K562 (cell line): ENCODE results near the gene CHERP. TPM values are rescaled to one million over a fixed set of nuclear protein-coding genes. Genes with fewer than 3 reads are reported as not detected.
A peak's percentile ranks its signal among the peaks of the same experiment; 100 is the strongest.

ENCODE experiments used
- ATAC-seq: fragments of 200-7000 bp; cut with Tn5 transposase; 3 replicates; pipeline ENCODE4 v1.9.1; 2020; ENCODE audit warnings: moderate library complexity
- BruUV-seq: library from RNA; stranded (reverse); fragments of 400-500 nt; replicated peaks from 2 replicates; lab custom pipeline; 2021; lab: Mats Ljungman, UMichigan
- CTCF ChIA-PET: fragments of 300-600 bp; formaldehyde crosslinking; extraction: SDS; loops from one replicate; lab custom pipeline; 2021; ENCODE audit warnings: low intra/inter-chr PET ratio; lab: Yijun Ruan, JAX
- POLR2A ChIA-PET: fragments of 300-600, 350-650 bp; sonication (Branson Sonifier 250); formaldehyde crosslinking; extraction: SDS; loops from one replicate; lab custom pipeline; 2021; ENCODE audit warnings: antibody characterized with exemption, inconsistent platforms; lab: Yijun Ruan, JAX
- DNase-seq, 4 experiments: peaks; one replicate each; pipeline versions ENCODE4 v3.0.0 to v3.0.0-alpha.2; 2011 to 2018; ENCODE audit warnings: low spot score in 3 of 4, mixed read lengths in 3 of 4; ENCODE audit errors: extremely low read depth in 1 of 4
- FAIRE-seq: peaks from 2 replicates; lab custom pipeline; 2011; peaks lifted over from hg19 to GRCh38; lab: Jason Lieb, UNC
- H2AFZ ChIP-seq: 2 replicates; pipeline ENCODE4 v1.6.0; 2011; ENCODE audit warnings: low read depth, low read length, control low read depth, inconsistent platforms
- H3K27ac ChIP-seq: fragments of 200-600 bp; 3 replicates; pipeline ENCODE4 v1.8.0; 2011; ENCODE audit warnings: low read depth, mild to moderate bottlenecking, control low read depth, inconsistent platforms, low read length, moderate library complexity, mixed read lengths; ENCODE audit errors: extremely low read depth
- H3K27me3 ChIP-seq, 2 experiments: fragments of 300-600 bp in 1 of 2; 2 replicates in 1 of 2; 3 replicates in 1 of 2; pipeline versions ENCODE4 v1.6.0 to v1.8.0; 2011; ENCODE audit warnings: inconsistent platforms in 2 of 2, low read length in 2 of 2, mild to moderate bottlenecking in 1 of 2, mixed read lengths in 1 of 2, moderate library complexity in 1 of 2; ENCODE audit not compliant: control insufficient read depth in 2 of 2, insufficient read depth in 2 of 2
- H3K36me3 ChIP-seq: fragments of 300-600 bp; 3 replicates; pipeline ENCODE4 v1.8.0; 2011; ENCODE audit warnings: mild to moderate bottlenecking, low read length, inconsistent platforms; ENCODE audit not compliant: control insufficient read depth, insufficient read depth
- H3K4me1 ChIP-seq, 2 experiments: fragments of 200-600 bp in 1 of 2; replicated peaks in 1 of 2; 2 replicates in 1 of 2; 3 replicates in 1 of 2; pipeline versions ENCODE4 v1.5.1 to v1.8.0; 2011; ENCODE audit warnings: inconsistent platforms in 2 of 2, low read length in 2 of 2, mild to moderate bottlenecking in 1 of 2, mixed read lengths in 1 of 2, moderate library complexity in 1 of 2; ENCODE audit not compliant: control insufficient read depth in 2 of 2, insufficient read depth in 2 of 2
- H3K4me2 ChIP-seq: 2 replicates; pipeline ENCODE4 v1.6.1; 2011; ENCODE audit warnings: low read length, control low read depth, inconsistent platforms, mixed read lengths; ENCODE audit not compliant: insufficient read depth
- H3K4me3 ChIP-seq: fragments of 200-600 bp; sonication (generic), shearing (Covaris generic); 2 replicates; pipeline ENCODE4 v1.5.1; 2016; ENCODE audit warnings: control low read depth, inconsistent platforms
- H3K79me2 ChIP-seq: fragments of 200-600 bp; 3 replicates; pipeline ENCODE4 v1.8.0; 2011; ENCODE audit warnings: low read length, inconsistent platforms; ENCODE audit not compliant: control insufficient read depth, insufficient read depth
- H3K9ac ChIP-seq, 2 experiments: 2 replicates each; pipeline versions ENCODE4 v1.6.0 to v1.6.1; 2011; ENCODE audit warnings: low read depth in 2 of 2, low read length in 2 of 2, control low read depth in 1 of 2, inconsistent platforms in 1 of 2, mild to moderate bottlenecking in 1 of 2, mixed read lengths in 1 of 2; ENCODE audit not compliant: insufficient read depth in 1 of 2
- H3K9me1 ChIP-seq: one replicate; pipeline ENCODE4 v1.6.0; 2011; ENCODE audit warnings: inconsistent platforms, mild to moderate bottlenecking, low read length, moderate library complexity; ENCODE audit not compliant: control insufficient read depth, insufficient read depth
- H3K9me3 ChIP-seq: replicated peaks from 2 replicates; pipeline ENCODE4 v1.5.1; 2011; ENCODE audit warnings: low read depth, low read length, inconsistent platforms; ENCODE audit not compliant: control insufficient read depth, insufficient read depth
- H4K20me1 ChIP-seq: replicated peaks from 2 replicates; pipeline ENCODE4 v1.6.1; 2011; ENCODE audit warnings: low read length, inconsistent platforms, mixed read lengths; ENCODE audit not compliant: control insufficient read depth, insufficient read depth
- FOXP4 ChIP-seq: sonication (generic); formaldehyde crosslinking; IDR thresholded peaks from 2 replicates; pipeline ENCODE4 v1.8.0; 2022; ENCODE audit warnings: mild to moderate bottlenecking, missing genetic modification reagents, borderline replicate concordance
- MAFG ChIP-seq: fragments of 450-650 bp; conservative IDR thresholded peaks from 2 replicates; pipeline ENCODE4 v1.6.1; 2016; ENCODE audit warnings: missing genetic modification characterization, missing compliant biosample characterization
- PRDM10 ChIP-seq: fragments of 450-650 bp; IDR thresholded peaks from 2 replicates; pipeline ENCODE4 v1.6.1; 2018; ENCODE audit not compliant: partially characterized antibody
- TFAP4 ChIP-seq: sonication (generic); formaldehyde crosslinking; IDR thresholded peaks from 2 replicates; pipeline ENCODE4 v1.8.0; 2022; ENCODE audit warnings: missing genetic modification reagents, mild to moderate bottlenecking, moderate library complexity, borderline replicate concordance
- TFE3 ChIP-seq: fragments of 450-650 bp; formaldehyde crosslinking; IDR thresholded peaks from 2 replicates; pipeline ENCODE4 v1.4.0; 2020; ENCODE audit warnings: mild to moderate bottlenecking, mixed read lengths
- ZBTB33 ChIP-seq: sonication (generic); formaldehyde crosslinking; IDR thresholded peaks from 2 replicates; pipeline ENCODE4 v1.8.1; 2023; ENCODE audit warnings: mild to moderate bottlenecking, missing genetic modification reagents
- ZNF121 ChIP-seq: sonication (generic); formaldehyde crosslinking; conservative IDR thresholded peaks from 2 replicates; pipeline ENCODE4 v1.8.0; 2022; ENCODE audit warnings: missing genetic modification reagents
- ZNF707 ChIP-seq: fragments of 250-450 bp; sonication (Bioruptor Pico); conservative IDR thresholded peaks from 2 replicates; pipeline ENCODE4 v1.8.0; 2022; ENCODE audit warnings: inconsistent platforms, mild to moderate bottlenecking, moderate library complexity
- WGBS: fragments of 100-300 bp; shearing (Covaris generic); methylation state at CpG from one replicate; pipeline ENCODE4 v1.1.6; 2016; ENCODE audit warnings: low coverage, mixed read lengths; ENCODE audit not compliant: insufficient coverage; ENCODE audit errors: missing lambda C conversion rate; 5-methylcytosine and 5-hydroxymethylcytosine counted together
- in situ Hi-C: fragments of 300-500 bp; cut with MboI; formaldehyde crosslinking; loops from 4 replicates; pipeline ENCODE4 v1.15.0; 2018; ENCODE audit warnings: inconsistent platforms, mixed read lengths
- intact Hi-C: fragments of 100-400 bp; cut with micrococcal nuclease; formaldehyde crosslinking; loops from 2 replicates; pipeline ENCODE4 v1.14.2; 2022
- polyA plus RNA-seq, 8 experiments: library from polyadenylated mRNA; depleted of rRNA in 4 of 8; stranded (reverse) in 5 of 8; unstranded in 3 of 8; fragments of >200 nt; fragmentation: Nextera tagmentation in 2 of 8; fragmentation: Illumina TruSeq in 1 of 8; extraction: Ambion mirVana in 2 of 8; extraction: Trizol in 1 of 8; gene quantifications; 2 replicates each; pipeline versions ENCODE4 v1.2.1 to v1.2.3, GENCODE V29; 2011 to 2014; ENCODE audit warnings: inconsistent platforms in 1 of 8, missing spikeins in 1 of 8
- total RNA-seq, 7 experiments: library from RNA; depleted of rRNA in 6 of 7; stranded (reverse); fragments of >200 nt in 6 of 7; fragmentation: Illumina TruSeq in 2 of 7; extraction: Trizol in 2 of 7; gene quantifications; 2 replicates each; pipeline versions ENCODE4 v1.2.1 to v1.2.3, GENCODE V29; 2011 to 2021; ENCODE audit warnings: low replicate concordance in 1 of 7

CHERP gene
- total and polyA plus RNA-seq, 9 of the 15 experiments (the other 6 are each of a cell fraction or from before 2014, with no cell fraction given) = 0.60 to 85.1 (median 7.8) TPM

GRCh38 chr19:16542910-16543472 is 754 bp upstream of the CHERP start:
- ATAC-seq (peak; percentile 31), FAIRE-seq (no peak), DNase-seq (peak in 3 of 4 experiments; percentile 23 to 64 (median 26))
- ChIA-PET POLR2A (interaction anchor here (0.8 to 1.3 kb wide), 7 partner anchors 8 to 107 kb away, joined by 3 to 6 read pairs (median 3); no protein-coding TSS in a partner anchor), CTCF (no interaction called here)
- Histone ChIP-seq H3K4me2 (peak overlapping the region; percentile 86), H3K79me2 (peaks cover 63% of the 10 kb centered on the region), H3K9ac (peak overlapping the region; percentile 90 to 97), H3K4me1 (peaks cover 5 to 10% of the 10 kb centered on the region in 2 experiments; a peak in 4 of 5 replicates), H4K20me1 (peaks cover 12% of the 10 kb centered on the region; the same call in 1 of the 2 replicates), H3K4me3 (peak overlapping the region; percentile 91), H2AFZ (peak overlapping the region; percentile 63), H3K36me3 (peaks cover 34% of the 10 kb centered on the region; the same call in 2 of the 3 replicates), H3K9me3 (no peaks in the 10 kb centered on the region), H3K27me3 (no peaks in the 10 kb centered on the region; a peak in 1 of 5 replicates), H3K27ac (peak overlapping the region; percentile 79), H3K9me1 (peaks cover 1% of the 10 kb centered on the region)
- intact Hi-C loops (loop anchor here (1.0 to 10.0 kb wide), 2 partner anchors 28 to 82 kb away; partner anchors contain the start of gene MED26), in situ Hi-C loops (no loop called here)
- WGBS = 1% methylated on average over 12 of the region's 15 CpGs
- BruUV-seq = TSS peak; percentile 84
- TF ChIP-seq MAFG = peak; percentile 51; the same call in 1 of the 2 replicates
- TF ChIP-seq ZNF707 = no peak
- TF ChIP-seq TFAP4 (CRISPR knock-in tag) = 0 out of 2 replicates have a peak, but pooled peaks have one; percentile 6
- TF ChIP-seq PRDM10 = no peak
- TF ChIP-seq ZBTB33 (CRISPR knock-in tag) = no peak
- no peak for TF ChIP-seq FOXP4 (CRISPR knock-in tag)
- no peak for TF ChIP-seq TFE3 (CRISPR knock-in tag)
- TF ChIP-seq ZNF121 (CRISPR knock-in tag) = no peak
